Natural killer cell (primary cell): ENCODE measurements around the gene AGBL4. TPM values are rescaled to one million over a fixed set of nuclear protein-coding genes. Genes with fewer than 3 reads are reported as not detected.

Experiments used
- ATAC-seq, 3 donors: fragments of 150-1000 bp in 2 of 3; fragments of 200-7000 bp in 1 of 3; cut with Tn5 transposase; 1 replicate in 1 of 3; 2 replicates in 2 of 3; pipeline ENCODE4 v1.10.0; 2021; ENCODE audit warnings: mild to moderate bottlenecking in 2 of 3, moderate library complexity in 2 of 3
- DNase-seq, 2 donors: peaks; one replicate each; pipeline versions ENCODE4 v3.0.0 to v3.0.0-alpha.2; 2013 to 2021; ENCODE audit warnings: mixed read lengths in 1 of 2
- H3K27ac ChIP-seq: one replicate; pipeline ENCODE4 v1.5.1; 2013; ENCODE audit warnings: mild to moderate bottlenecking, low read length
- H3K27me3 ChIP-seq: one replicate; pipeline ENCODE4 v1.6.1; 2013; ENCODE audit warnings: low read length; ENCODE audit not compliant: control insufficient read depth, insufficient read depth
- H3K36me3 ChIP-seq: one replicate; pipeline ENCODE4 v1.6.1; 2013; ENCODE audit warnings: low read length; ENCODE audit not compliant: control insufficient read depth, insufficient read depth
- H3K4me1 ChIP-seq: one replicate; pipeline ENCODE4 v1.6.1; 2013; ENCODE audit warnings: low read length; ENCODE audit not compliant: control insufficient read depth, insufficient read depth
- H3K4me3 ChIP-seq: one replicate; pipeline ENCODE4 v1.5.1; 2013; ENCODE audit warnings: low read length
- H3K9me3 ChIP-seq: one replicate; pipeline ENCODE4 v1.6.1; 2013; ENCODE audit warnings: low read length; ENCODE audit not compliant: control insufficient read depth, insufficient read depth
- H3K27ac Mint-ChIP-seq, 2 donors: one replicate each; pipeline ENCODE4 v1.8.0; 2022; ENCODE audit warnings: mild to moderate bottlenecking in 2 of 2, mixed read lengths in 2 of 2, moderate library complexity in 1 of 2
- H3K27me3 Mint-ChIP-seq, 2 donors: one replicate each; pipeline ENCODE4 v1.8.0; 2022; ENCODE audit warnings: low read depth in 2 of 2, mixed read lengths in 2 of 2
- H3K36me3 Mint-ChIP-seq: one replicate; pipeline ENCODE4 v1.8.0; 2022; ENCODE audit warnings: mixed read lengths
- H3K4me1 Mint-ChIP-seq, 2 donors: one replicate each; pipeline ENCODE4 v1.8.0; 2022; ENCODE audit warnings: mixed read lengths in 2 of 2
- H3K4me3 Mint-ChIP-seq: one replicate; pipeline ENCODE4 v1.8.0; 2022; ENCODE audit warnings: mild to moderate bottlenecking, moderate library complexity, mixed read lengths
- H3K9me3 Mint-ChIP-seq, 2 donors: one replicate each; pipeline ENCODE4 v1.8.0; 2022; ENCODE audit warnings: mixed read lengths in 2 of 2
- WGBS: methylation state at CpG from one replicate; pipeline ENCODE4 v1.1.7; 2013; ENCODE audit warnings: missing lambda C conversion rate; ENCODE audit not compliant: insufficient coverage; 5-methylcytosine and 5-hydroxymethylcytosine counted together
- intact Hi-C: fragments of 100-400 bp; cut with micrococcal nuclease; formaldehyde crosslinking; loops from one replicate; pipeline ENCODE4 v1.14.2; 2022
- total RNA-seq, 4 donors: library from RNA; stranded (reverse); fragments of 120-200 nt in 1 of 4; gene quantifications; one replicate each; pipeline versions ENCODE4 v1.2.3 to v1.2.4, GENCODE V29; 2013 to 2022
- TF ChIP-seq, protein P1 (sequence below): fragments of 200-600 bp; IDR thresholded peaks from one replicate; pipeline ENCODE4 v1.8.0; 2022; ENCODE audit warnings: antibody characterized with exemption

Gene AGBL4
- total RNA-seq, 3 donors from 2014 or later (not counting 1 experiment from before 2014, with no cell fraction given) = not detected

GRCh38 chr1:49060766-49061165 lies 963.0 kb downstream of the AGBL4 start:
- H3K9me3 Mint-ChIP-seq = peaks cover 9 to 18% of the 10 kb centered on the region in 2 donors
- no peak for DNase-seq
- TF ChIP-seq, protein P1, sequence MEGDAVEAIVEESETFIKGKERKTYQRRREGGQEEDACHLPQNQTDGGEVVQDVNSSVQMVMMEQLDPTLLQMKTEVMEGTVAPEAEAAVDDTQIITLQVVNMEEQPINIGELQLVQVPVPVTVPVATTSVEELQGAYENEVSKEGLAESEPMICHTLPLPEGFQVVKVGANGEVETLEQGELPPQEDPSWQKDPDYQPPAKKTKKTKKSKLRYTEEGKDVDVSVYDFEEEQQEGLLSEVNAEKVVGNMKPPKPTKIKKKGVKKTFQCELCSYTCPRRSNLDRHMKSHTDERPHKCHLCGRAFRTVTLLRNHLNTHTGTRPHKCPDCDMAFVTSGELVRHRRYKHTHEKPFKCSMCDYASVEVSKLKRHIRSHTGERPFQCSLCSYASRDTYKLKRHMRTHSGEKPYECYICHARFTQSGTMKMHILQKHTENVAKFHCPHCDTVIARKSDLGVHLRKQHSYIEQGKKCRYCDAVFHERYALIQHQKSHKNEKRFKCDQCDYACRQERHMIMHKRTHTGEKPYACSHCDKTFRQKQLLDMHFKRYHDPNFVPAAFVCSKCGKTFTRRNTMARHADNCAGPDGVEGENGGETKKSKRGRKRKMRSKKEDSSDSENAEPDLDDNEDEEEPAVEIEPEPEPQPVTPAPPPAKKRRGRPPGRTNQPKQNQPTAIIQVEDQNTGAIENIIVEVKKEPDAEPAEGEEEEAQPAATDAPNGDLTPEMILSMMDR = no peak
- H3K4me1 Mint-ChIP-seq = no peaks in the 10 kb centered on the region
- no peaks in the 10 kb centered on the region for H3K36me3 Mint-ChIP-seq
- no peak overlapping the region for H3K27ac Mint-ChIP-seq
- Histone ChIP-seq H3K9me3 (no peaks in the 10 kb centered on the region), H3K4me1 (no peaks in the 10 kb centered on the region), H3K4me3 (no peak overlapping the region), H3K27ac (no peak overlapping the region), H3K27me3 (no peaks in the 10 kb centered on the region), H3K36me3 (no peaks in the 10 kb centered on the region)
- no peaks in the 10 kb centered on the region for H3K27me3 Mint-ChIP-seq
- 87% methylated on average over 1 of the region's 1 CpG for WGBS
- no peak for ATAC-seq
- H3K4me3 Mint-ChIP-seq = no peak overlapping the region
- intact Hi-C loops = no loop called here

GRCh38 chr1:49059087-49059486 lies 964.7 kb downstream of the AGBL4 start:
- Mint-ChIP-seq H3K4me3 (no peak overlapping the region), H3K27ac (no peak overlapping the region), H3K9me3 (peaks cover 7 to 17% of the 10 kb centered on the region in 2 donors), H3K4me1 (no peaks in the 10 kb centered on the region), H3K27me3 (no peaks in the 10 kb centered on the region), H3K36me3 (no peaks in the 10 kb centered on the region)
- no peak for ATAC-seq
- no peaks in the 10 kb centered on the region for H3K9me3 ChIP-seq
- 87% methylated on average over 3 of the region's 3 CpGs for WGBS
- DNase-seq = no peak
- no peak overlapping the region for H3K4me3 ChIP-seq
- intact Hi-C loops = no loop called here
- H3K36me3 ChIP-seq = no peaks in the 10 kb centered on the region
- H3K27me3 ChIP-seq = no peaks in the 10 kb centered on the region
- TF ChIP-seq, protein P1 = no peak
- no peaks in the 10 kb centered on the region for H3K4me1 ChIP-seq
- H3K27ac ChIP-seq = no peak overlapping the region

DNA sequence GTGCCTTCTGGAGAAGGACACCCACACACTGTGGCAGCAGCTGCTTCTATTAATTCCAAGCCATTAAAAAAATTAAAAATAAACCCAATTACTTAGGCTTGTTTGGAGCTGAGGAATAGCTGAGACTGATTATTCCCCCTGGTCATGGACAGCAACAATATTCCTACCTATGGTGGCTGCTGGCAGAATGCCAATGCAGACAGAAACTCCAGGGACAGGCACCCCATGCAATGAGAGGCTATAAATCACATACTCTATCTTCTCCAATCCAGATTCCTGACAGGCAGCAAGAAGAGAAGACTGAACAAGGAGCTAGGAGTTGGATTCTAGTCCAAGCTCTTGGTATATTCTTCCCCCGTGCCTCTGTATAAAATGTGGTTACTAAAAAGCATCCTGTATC lies 971.7 kb downstream of the AGBL4 start:
- TF ChIP-seq, protein P1 = no peak
- Mint-ChIP-seq H3K4me1 (no peaks in the 10 kb centered on the region), H3K4me3 (no peak overlapping the region), H3K9me3 (peaks cover 2 to 5% of the 10 kb centered on the region in 2 donors), H3K36me3 (no peaks in the 10 kb centered on the region), H3K27me3 (no peaks in the 10 kb centered on the region), H3K27ac (no peak overlapping the region)
- Histone ChIP-seq H3K4me1 (no peaks in the 10 kb centered on the region), H3K9me3 (no peaks in the 10 kb centered on the region), H3K27me3 (no peaks in the 10 kb centered on the region), H3K27ac (no peak overlapping the region), H3K4me3 (no peak overlapping the region), H3K36me3 (no peaks in the 10 kb centered on the region)
- 81% methylated on average over 1 of the region's 1 CpG for WGBS
- ATAC-seq = no peak
- DNase-seq = no peak
- intact Hi-C loops = no loop called here

GRCh38 chr1:49051647-49052046 lies 972.1 kb downstream of the AGBL4 start:
- no peaks in the 10 kb centered on the region for H3K36me3 Mint-ChIP-seq
- no peak overlapping the region for H3K27ac Mint-ChIP-seq
- TF ChIP-seq, protein P1 = no peak
- no peaks in the 10 kb centered on the region for H3K9me3 ChIP-seq
- intact Hi-C loops = no loop called here
- H3K4me3 Mint-ChIP-seq = no peak overlapping the region
- no peak overlapping the region for H3K27ac ChIP-seq
- no peak for ATAC-seq
- peaks cover 2 to 6% of the 10 kb centered on the region in 2 donors for H3K9me3 Mint-ChIP-seq
- no peaks in the 10 kb centered on the region for H3K4me1 Mint-ChIP-seq
- H3K27me3 ChIP-seq = no peaks in the 10 kb centered on the region
- no peaks in the 10 kb centered on the region for H3K4me1 ChIP-seq
- no peak for DNase-seq
- no peaks in the 10 kb centered on the region for H3K36me3 ChIP-seq
- H3K27me3 Mint-ChIP-seq = no peaks in the 10 kb centered on the region
- H3K4me3 ChIP-seq = no peak overlapping the region
- WGBS = no CpG with 5 or more reads among the region's 2 CpGs
